Suprapubic skin (tissue), 4 donors: Measurements from ENCODE around the gene SND1. TPM values are rescaled to one million over a fixed set of nuclear protein-coding genes. Genes with fewer than 3 reads are reported as not detected.

Experiments used
- DNase-seq, 2 donors: peaks; one replicate each; pipeline ENCODE4 v3.0.0-alpha.2; 2019; ENCODE audit warnings: low spot score in 2 of 2
- H3K27ac ChIP-seq: fragments of 200-600 bp; sonication (generic); one replicate; pipeline ENCODE4 v1.5.1; 2019
- H3K27me3 ChIP-seq: fragments of 200-600 bp; sonication (generic); one replicate; pipeline ENCODE4 v1.5.1; 2019
- H3K36me3 ChIP-seq: fragments of 200-600 bp; sonication (generic); one replicate; pipeline ENCODE4 v1.5.1; 2019
- H3K4me1 ChIP-seq: fragments of 200-600 bp; sonication (generic); one replicate; pipeline ENCODE4 v1.5.1; 2019
- H3K4me3 ChIP-seq: fragments of 200-600 bp; sonication (generic); one replicate; pipeline ENCODE4 v1.5.1; 2019; ENCODE audit warnings: mild to moderate bottlenecking
- H3K9me3 ChIP-seq: fragments of 200-600 bp; sonication (generic); one replicate; pipeline ENCODE4 v1.5.1; 2019
- EP300 ChIP-seq: sonication (generic); formaldehyde crosslinking; IDR thresholded peaks from one replicate; pipeline ENCODE4 v1.6.1; 2017; ENCODE audit warnings: antibody characterized with exemption
- POLR2A ChIP-seq, 2 donors: fragments of 450-650 bp; IDR thresholded peaks; one replicate each; pipeline ENCODE4 v1.6.1; 2017; ENCODE audit warnings: antibody characterized with exemption in 2 of 2, mild to moderate bottlenecking in 2 of 2, moderate library complexity in 2 of 2
- POLR2AphosphoS5 ChIP-seq, 3 donors: sonication (generic); formaldehyde crosslinking; IDR thresholded peaks; one replicate each; pipeline ENCODE4 v1.6.1; 2017; ENCODE audit warnings: antibody characterized with exemption in 3 of 3
- WGBS: methylation state at CpG from one replicate; pipeline ENCODE4 v1.1.5; 2018; 5-methylcytosine and 5-hydroxymethylcytosine counted together
- total RNA-seq, 4 donors: library from RNA; depleted of rRNA; stranded (reverse); fragments of >200 nt; gene quantifications; one replicate each; pipeline ENCODE4 v1.1.0, GENCODE V29; 2016
- TF ChIP-seq, protein P1 (sequence below), 2 donors: fragments of 200-600 bp in 1 of 2; fragments of 450-650 bp in 1 of 2; sonication (generic) in 1 of 2; IDR thresholded peaks; one replicate each; pipeline ENCODE4 v1.5.1; 2016 to 2019; ENCODE audit warnings: antibody characterized with exemption in 2 of 2, mild to moderate bottlenecking in 1 of 2, moderate library complexity in 1 of 2

Gene SND1
- total RNA-seq, 4 donors from 2014 or later = 72.2 to 99.8 (median 77.2) TPM

GRCh38 chr7:127940381-127941160 lies 288.6 kb downstream of the SND1 start:
- H3K9me3 ChIP-seq = no peaks in the 10 kb centered on the region
- DNase-seq = no peak
- no peaks in the 10 kb centered on the region for H3K4me1 ChIP-seq
- no peak overlapping the region for H3K27ac ChIP-seq
- H3K4me3 ChIP-seq = no peak overlapping the region
- TF ChIP-seq, protein P1, sequence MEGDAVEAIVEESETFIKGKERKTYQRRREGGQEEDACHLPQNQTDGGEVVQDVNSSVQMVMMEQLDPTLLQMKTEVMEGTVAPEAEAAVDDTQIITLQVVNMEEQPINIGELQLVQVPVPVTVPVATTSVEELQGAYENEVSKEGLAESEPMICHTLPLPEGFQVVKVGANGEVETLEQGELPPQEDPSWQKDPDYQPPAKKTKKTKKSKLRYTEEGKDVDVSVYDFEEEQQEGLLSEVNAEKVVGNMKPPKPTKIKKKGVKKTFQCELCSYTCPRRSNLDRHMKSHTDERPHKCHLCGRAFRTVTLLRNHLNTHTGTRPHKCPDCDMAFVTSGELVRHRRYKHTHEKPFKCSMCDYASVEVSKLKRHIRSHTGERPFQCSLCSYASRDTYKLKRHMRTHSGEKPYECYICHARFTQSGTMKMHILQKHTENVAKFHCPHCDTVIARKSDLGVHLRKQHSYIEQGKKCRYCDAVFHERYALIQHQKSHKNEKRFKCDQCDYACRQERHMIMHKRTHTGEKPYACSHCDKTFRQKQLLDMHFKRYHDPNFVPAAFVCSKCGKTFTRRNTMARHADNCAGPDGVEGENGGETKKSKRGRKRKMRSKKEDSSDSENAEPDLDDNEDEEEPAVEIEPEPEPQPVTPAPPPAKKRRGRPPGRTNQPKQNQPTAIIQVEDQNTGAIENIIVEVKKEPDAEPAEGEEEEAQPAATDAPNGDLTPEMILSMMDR (IDR thresholded peaks at IDR 0.05) = no peak
- H3K27me3 ChIP-seq = no peaks in the 10 kb centered on the region
- 78% methylated on average over 5 of the region's 5 CpGs for WGBS
- H3K36me3 ChIP-seq = no peaks in the 10 kb centered on the region

- no peak for DNase-seq
- H3K27me3 ChIP-seq = no peaks in the 10 kb centered on the region
- no peaks in the 10 kb centered on the region for H3K9me3 ChIP-seq
- WGBS = 78% methylated on average over 8 of the region's 8 CpGs
- H3K27ac ChIP-seq = no peak overlapping the region
- no peaks in the 10 kb centered on the region for H3K4me1 ChIP-seq
- no peaks in the 10 kb centered on the region for H3K36me3 ChIP-seq
- TF ChIP-seq, protein P1 (IDR thresholded peaks at IDR 0.05) = no peak
- no peak for TF ChIP-seq EP300
- TF ChIP-seq POLR2A (IDR thresholded peaks at IDR 0.05) = no peak
- no peak for TF ChIP-seq POLR2AphosphoS5 (IDR thresholded peaks at IDR 0.05)
- H3K4me3 ChIP-seq = no peak overlapping the region
Measured at GRCh38 chr7:127941476-127942210, 289.6 kb downstream of the SND1 start.

DNA sequence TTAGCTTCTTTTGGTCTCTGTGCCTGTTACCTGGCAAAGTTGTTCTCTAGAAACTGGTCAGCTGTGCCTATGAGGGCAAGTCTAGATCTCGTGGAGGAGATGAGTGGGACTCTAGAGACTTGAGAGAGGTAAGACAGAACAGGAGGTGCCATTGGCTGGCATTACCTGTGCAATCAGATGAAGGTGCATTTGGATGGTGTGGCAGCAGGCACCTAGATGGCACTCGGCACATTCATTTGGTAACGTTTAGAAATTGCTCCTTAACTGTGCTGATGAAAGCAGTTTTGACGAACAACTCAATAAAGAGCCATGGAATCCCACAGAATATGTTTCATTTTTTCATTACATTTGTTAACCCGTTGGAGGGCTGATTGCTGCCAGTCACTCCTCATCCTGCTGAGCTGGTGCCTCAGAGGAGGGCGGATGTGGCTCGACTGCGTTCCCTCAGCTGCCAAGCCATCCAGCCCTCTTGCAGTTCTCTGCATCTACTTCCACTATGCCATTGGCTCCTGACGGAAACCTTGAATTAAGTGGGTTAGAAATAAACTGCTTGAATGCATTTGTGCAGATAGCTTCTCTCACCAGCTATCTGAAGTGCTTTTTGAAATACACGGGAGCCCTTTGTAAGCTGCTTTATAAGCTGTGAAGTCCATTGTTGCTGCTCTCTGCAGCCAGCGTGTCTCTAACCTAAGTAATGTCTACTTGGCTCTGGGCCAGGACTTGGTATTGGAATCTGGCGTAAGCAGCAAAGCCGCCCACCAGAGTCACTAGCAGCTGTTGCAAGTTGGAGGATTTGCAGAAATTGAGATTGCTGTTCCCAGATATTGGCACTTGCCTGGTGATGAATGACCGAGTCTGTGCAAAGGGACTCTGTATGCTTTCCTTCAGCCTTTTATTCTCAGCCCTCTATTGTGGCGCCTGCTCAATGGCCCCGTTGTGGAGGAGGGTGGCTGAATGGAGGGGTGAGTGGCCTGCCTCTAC lies 291.8 kb downstream of the SND1 start:
- Histone ChIP-seq H3K9me3 (no peaks in the 10 kb centered on the region), H3K4me1 (no peaks in the 10 kb centered on the region), H3K27me3 (no peaks in the 10 kb centered on the region), H3K36me3 (no peaks in the 10 kb centered on the region), H3K27ac (no peak overlapping the region), H3K4me3 (no peak overlapping the region)
- no peak for DNase-seq
- WGBS = 77% methylated on average over 15 of the region's 16 CpGs
- TF ChIP-seq EP300 (no peak), POLR2A (IDR thresholded peaks at IDR 0.05) (no peak), POLR2AphosphoS5 (IDR thresholded peaks at IDR 0.05) (no peak)
- TF ChIP-seq, protein P1 (IDR thresholded peaks at IDR 0.05) = no peak

DNA sequence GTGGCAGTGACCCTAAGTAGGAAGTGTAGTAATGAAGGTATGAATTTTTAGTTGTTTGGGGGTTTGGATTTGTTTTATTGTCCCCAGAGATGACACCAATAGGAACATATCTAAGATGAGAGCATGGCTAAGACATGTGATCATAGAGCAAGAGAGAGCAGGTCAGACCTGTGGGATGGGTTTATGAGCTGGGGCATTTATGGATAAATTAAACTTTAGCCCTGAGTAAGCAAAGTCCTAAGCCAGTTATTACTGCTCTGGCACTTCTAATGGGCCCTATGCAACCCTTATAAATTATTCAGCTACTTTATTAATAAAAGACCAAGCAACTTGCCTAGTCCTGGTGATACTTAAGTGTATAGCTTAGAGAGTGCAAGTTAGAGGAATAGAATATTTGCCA lies 294.1 kb downstream of the SND1 start:
- H3K27me3 ChIP-seq = no peaks in the 10 kb centered on the region
- DNase-seq = no peak
- no peaks in the 10 kb centered on the region for H3K36me3 ChIP-seq
- no peaks in the 10 kb centered on the region for H3K9me3 ChIP-seq
- no peaks in the 10 kb centered on the region for H3K4me1 ChIP-seq
- TF ChIP-seq POLR2AphosphoS5 (IDR thresholded peaks at IDR 0.05) = no peak
- TF ChIP-seq POLR2A (IDR thresholded peaks at IDR 0.05) = no peak
- no peak for TF ChIP-seq EP300
- TF ChIP-seq, protein P1 (IDR thresholded peaks at IDR 0.05) = no peak
- no peak overlapping the region for H3K27ac ChIP-seq
- H3K4me3 ChIP-seq = no peak overlapping the region
